ENCODE data around the gene TSEN15.

Gene TSEN15

GRCh38 chr1:184110272-184111204 lies 59.0 kb downstream of the TSEN15 start:
- no peak for DNase-seq

DNA sequence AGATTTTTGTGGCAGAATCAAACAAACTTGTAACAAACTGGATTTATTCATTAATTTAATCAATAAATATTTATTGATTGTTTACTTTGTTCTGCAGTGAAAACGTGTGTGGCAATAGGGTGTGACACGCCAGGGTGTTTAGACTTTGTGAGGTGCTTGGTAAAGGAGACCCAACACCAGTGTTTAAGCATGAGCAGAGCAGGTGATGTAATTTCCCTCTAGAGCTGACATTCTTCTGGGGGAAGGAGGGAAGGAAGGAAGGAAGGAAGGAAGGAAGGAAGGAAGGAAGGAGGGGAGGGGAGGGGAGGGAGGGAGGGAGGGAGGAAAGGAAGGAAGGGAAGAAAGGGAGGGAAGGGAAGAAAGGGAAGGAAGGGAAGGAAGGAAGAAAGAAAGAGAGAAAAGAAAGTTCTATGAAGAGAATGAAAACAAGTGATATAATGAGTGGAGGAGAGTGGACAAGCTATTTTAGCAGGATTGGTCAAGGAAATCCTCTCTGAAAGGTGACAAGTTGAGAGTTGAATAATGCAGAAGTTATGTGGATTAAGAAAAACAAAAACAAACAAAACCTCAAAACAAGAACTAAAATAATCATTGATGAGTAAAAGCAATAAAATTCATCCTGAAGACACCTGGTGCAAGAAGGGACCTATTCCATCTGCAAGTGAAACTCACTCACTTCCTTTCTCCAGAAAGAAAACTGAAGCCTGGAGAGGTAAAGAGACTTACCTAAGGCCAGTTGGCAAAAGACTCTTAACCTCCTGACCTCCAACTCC lies 60.8 kb downstream of the TSEN15 start:
- DNase-seq: no peak

DNA sequence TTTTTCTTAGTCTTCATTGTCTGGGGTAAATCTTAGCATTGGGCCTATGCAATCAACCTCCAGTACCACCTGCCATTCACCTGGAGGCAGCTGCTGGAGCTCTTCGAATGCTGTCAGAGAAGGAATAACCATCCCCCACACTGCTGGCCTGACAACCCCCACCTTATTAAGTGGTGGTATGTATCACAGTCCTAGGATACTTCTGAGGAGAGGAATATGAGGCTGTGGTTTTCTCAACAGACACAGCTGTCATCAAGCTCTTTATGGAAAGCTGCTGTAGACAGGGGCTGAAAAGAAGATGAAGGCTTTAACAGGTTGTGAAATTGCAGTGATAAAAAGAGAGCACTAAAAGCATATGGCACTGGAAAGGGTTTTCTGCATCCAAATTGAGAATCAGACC lies 61.7 kb downstream of the TSEN15 start:
- no peak for DNase-seq

GRCh38 chr1:184114818-184115398 lies 63.4 kb downstream of the TSEN15 start:
- no peak for DNase-seq

DNA sequence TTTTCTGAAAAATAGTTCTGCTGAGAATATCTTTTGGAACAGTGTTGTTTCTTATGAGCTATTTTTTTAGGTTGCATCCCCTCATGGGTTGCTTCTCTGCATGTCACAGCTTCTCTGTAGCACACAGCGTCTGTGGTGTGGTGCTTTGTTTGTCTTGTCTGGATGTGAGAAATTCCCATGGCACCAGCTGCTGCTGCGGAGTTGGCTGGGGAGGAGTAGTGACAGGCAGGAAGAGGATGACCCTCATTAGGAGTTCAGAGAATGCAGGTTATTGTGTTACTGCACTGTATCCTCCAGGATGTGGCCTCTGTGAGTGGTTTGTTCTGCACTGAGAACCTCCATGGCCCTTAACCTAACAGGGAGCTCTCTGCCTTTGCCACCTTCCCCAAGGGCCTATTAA lies 64.8 kb downstream of the TSEN15 start:
- peak; percentile 35 for DNase-seq

GRCh38 chr1:184118046-184118445 lies 66.5 kb downstream of the TSEN15 start:
- peak; percentile 38 for DNase-seq

Data from left hindlimb (tissue), 1 donor.